Fibroblast of skin of back (primary cell): ENCODE data around the gene REXO1.

Source experiments
- DNase-seq: peaks from one replicate; pipeline ENCODE4 v3.0.0-alpha.2; 2013

Gene REXO1

GRCh38 chr19:1766800-1767352, 81.4 kb downstream of the REXO1 start:
- no peak for DNase-seq

- DNase-seq = no peak
Measured at GRCh38 chr19:1765904-1766799, 82.1 kb downstream of the REXO1 start.
